ENCODE results near the gene USHBP1. TPM values are rescaled to one million over a fixed set of nuclear protein-coding genes. Genes with fewer than 3 reads are reported as not detected.

USHBP1 gene
- total and polyA plus RNA-seq, 12 donors = 0.71 to 23.6 (median 5.3) TPM

DNA sequence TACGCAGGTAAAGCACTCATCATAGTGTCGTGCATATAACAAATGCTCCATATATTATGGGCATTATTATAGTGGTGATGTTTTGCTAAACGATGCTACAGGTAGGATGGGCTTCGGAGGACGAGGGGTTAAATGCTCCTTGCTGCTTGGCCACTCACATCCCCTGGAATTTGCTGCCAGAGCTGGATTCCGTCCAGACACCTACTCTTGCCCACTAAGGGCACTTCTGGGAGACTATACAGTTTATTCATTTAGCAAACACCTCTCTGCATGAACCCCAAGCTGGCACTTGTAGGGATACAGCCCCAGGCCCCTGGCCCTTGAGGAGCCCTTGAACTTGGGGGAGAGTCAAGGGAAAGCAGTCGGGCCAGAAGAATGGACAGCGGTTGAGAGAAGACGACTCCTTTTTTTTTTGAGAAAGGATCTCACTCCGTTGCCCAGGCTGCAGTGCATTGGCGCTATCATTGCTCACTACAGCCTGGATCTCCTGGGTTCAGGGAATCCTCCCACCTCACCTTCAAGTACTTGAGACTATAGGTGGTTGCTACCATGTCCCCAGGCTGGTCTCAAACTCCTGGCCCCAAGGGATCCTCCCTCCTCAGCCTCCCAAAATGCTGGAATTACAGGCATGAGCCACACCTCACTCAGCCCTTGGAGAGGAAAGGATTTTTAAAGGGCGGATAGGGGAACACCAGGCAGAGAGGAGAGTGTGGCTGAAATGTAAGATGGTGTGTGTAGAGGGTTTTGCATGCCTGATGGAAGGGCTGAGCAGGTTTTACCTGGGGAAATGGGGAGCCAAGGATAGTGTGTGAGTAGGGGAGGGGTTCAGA, 40.1 kb upstream of the USHBP1 start:
- DNase-seq = peak in 4 of 7 donors; percentile 49 to 69 (median 58)
- TF ChIP-seq POLR2A (IDR thresholded peaks at IDR 0.05) = no peak
- TF ChIP-seq, protein P1, sequence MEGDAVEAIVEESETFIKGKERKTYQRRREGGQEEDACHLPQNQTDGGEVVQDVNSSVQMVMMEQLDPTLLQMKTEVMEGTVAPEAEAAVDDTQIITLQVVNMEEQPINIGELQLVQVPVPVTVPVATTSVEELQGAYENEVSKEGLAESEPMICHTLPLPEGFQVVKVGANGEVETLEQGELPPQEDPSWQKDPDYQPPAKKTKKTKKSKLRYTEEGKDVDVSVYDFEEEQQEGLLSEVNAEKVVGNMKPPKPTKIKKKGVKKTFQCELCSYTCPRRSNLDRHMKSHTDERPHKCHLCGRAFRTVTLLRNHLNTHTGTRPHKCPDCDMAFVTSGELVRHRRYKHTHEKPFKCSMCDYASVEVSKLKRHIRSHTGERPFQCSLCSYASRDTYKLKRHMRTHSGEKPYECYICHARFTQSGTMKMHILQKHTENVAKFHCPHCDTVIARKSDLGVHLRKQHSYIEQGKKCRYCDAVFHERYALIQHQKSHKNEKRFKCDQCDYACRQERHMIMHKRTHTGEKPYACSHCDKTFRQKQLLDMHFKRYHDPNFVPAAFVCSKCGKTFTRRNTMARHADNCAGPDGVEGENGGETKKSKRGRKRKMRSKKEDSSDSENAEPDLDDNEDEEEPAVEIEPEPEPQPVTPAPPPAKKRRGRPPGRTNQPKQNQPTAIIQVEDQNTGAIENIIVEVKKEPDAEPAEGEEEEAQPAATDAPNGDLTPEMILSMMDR (IDR thresholded peaks at IDR 0.05) = no peak
- no peaks in the 10 kb centered on the region for H3K9me3 ChIP-seq (replicated peaks in 1 of 3)
- no peaks in the 10 kb centered on the region for H3K27me3 ChIP-seq
- peak overlapping the region; percentile 64 to 95 (median 89) for H3K27ac ChIP-seq
- WGBS, 4 donors = 33 to 51% (median 45%) methylated on average over 10 to 12 of the region's 12 CpGs
- H3K36me3 ChIP-seq (replicated peaks in 1 of 2) = no peaks in the 10 kb centered on the region
- peaks cover 33 to 47% of the 10 kb centered on the region in 2 donors for H3K4me1 ChIP-seq (replicated peaks in 1 of 2)
- intact Hi-C loops (cut with DNase I) = loop anchor here in 1 of 2 donors (10.0 kb wide), 1 partner anchor 80 kb away; no protein-coding TSS in a partner anchor
- no peak overlapping the region for H3K4me3 ChIP-seq

GRCh38 chr19:17303940-17304267, 39.4 kb upstream of the USHBP1 start:
- no peak for TF ChIP-seq POLR2A (IDR thresholded peaks at IDR 0.05)
- TF ChIP-seq, protein P1 (IDR thresholded peaks at IDR 0.05) = no peak
- intact Hi-C loops (cut with DNase I) = loop anchor here in 1 of 2 donors (10.0 kb wide), 1 partner anchor 81 kb away; no protein-coding TSS in a partner anchor
- DNase-seq = peak in 5 of 7 donors; percentile 59 to 67 (median 63)
- Histone ChIP-seq H3K9me3 (replicated peaks in 1 of 3) (no peaks in the 10 kb centered on the region), H3K27ac (peak overlapping the region; percentile 62 to 95 (median 89)), H3K27me3 (no peaks in the 10 kb centered on the region), H3K4me1 (replicated peaks in 1 of 2) (peaks cover 33 to 47% of the 10 kb centered on the region in 2 donors), H3K36me3 (replicated peaks in 1 of 2) (no peaks in the 10 kb centered on the region), H3K4me3 (peak overlapping the region in 1 of 4 donors; percentile 90)
- 35 to 73% (median 46%) methylated on average over 9 to 12 of the region's 12 CpGs for WGBS, 4 donors

DNA sequence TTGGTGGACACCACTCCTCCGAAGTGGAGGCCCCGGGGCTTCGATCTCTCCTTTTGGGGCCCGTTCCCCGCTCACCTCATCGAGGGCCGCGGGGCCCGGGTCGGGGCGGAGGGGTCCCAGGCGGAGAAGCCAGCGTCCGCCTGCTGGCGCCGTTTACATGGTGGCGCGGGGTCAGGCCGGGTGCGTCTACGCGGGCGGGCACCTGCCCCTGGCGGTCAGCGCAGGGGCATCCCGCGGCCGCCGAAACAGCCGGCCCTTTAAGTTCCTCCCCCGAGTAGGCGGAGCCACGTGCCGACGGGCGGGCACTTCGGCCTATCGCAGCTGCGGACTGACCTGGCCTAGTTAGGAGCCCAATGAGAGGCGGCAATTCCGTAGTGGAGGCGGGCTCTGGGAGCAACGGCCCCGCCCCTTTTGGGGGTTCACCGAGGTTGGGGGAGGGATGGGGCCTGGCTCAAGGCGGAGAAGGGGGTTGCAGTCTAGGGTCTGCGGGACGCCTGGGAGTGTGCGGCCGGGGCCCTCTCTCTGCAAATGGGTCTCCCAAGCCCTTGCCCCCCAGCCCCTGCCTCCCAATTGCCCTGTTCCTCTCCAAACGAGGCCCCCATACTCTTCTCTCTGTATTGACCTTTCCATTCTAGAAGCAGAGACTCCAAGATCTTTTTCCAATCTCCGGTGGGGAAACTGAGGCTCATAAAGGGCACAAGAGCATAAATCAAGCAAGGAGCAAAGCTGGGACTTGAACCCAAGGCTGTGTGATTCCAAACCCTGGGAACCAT, 38.8 kb upstream of the USHBP1 start, which contains the start of gene ABHD8:
ABHD8 (minus strand) TSS at position 259 of the 773 bp plus-strand sequence. CDS start 1,809 bp downstream, outside the sequence.
- peak; percentile 98 to 99 (median 98) for DNase-seq
- WGBS, 4 donors = 1 to 3% (median 1%) methylated on average over 10 to 52 of the region's 52 CpGs
- Histone ChIP-seq H3K9me3 (replicated peaks in 1 of 3) (no peaks in the 10 kb centered on the region), H3K27ac (peak within 1 kb of the TSS; percentile 62 to 95 (median 89)), H3K27me3 (no peaks in the 10 kb centered on the region), H3K36me3 (replicated peaks in 1 of 2) (no peaks in the 10 kb centered on the region), H3K4me3 (peak within 1 kb of the TSS; percentile 35 to 90 (median 70)), H3K4me1 (replicated peaks in 1 of 2) (peaks cover 33 to 47% of the 10 kb centered on the region in 2 donors)
- peak; percentile 48 to 79 for TF ChIP-seq POLR2A (IDR thresholded peaks at IDR 0.05)
- TF ChIP-seq, protein P1 (IDR thresholded peaks at IDR 0.05) = peak; percentile 42 to 88 (median 65)
- intact Hi-C loops (cut with DNase I) = loop anchor here in 1 of 2 donors (10.0 kb wide), 1 partner anchor 81 kb away; no protein-coding TSS in a partner anchor
